HG02759 (cell line): ENCODE data around the gene STAT2.
"Not testable (repeated sequence)": the region's sequence is repeated elsewhere in the genome, so short reads cannot be mapped to it uniquely, and the experiment has no call there.

Experiments
- ATAC-seq: cut with Tn5 transposase; IDR thresholded peaks from one replicate; pipeline ENCODE4 v1.9.1; 2021; ENCODE audit warnings: mild to moderate bottlenecking, moderate library complexity; ENCODE audit not compliant: unreplicated experiment

Gene STAT2

GRCh38 chr12:56359851-56360767 is at the start of gene STAT2:
STAT2 (minus strand) TSS chr12:56360107; CDS start chr12:56356571, 3,536 bp downstream.
- peak; percentile 95 for ATAC-seq

- ATAC-seq, result no peak
Observed at GRCh38 chr12:56408799-56409417, 49.0 kb upstream of the STAT2 start.

GRCh38 chr12:56404227-56404626 is 44.3 kb upstream of the STAT2 start:
- not testable (repeated sequence) for ATAC-seq

GRCh38 chr12:56401612-56402011 is 41.7 kb upstream of the STAT2 start:
- ATAC-seq, result not testable (repeated sequence)

- not testable (repeated sequence) for ATAC-seq
Observed at GRCh38 chr12:56401125-56401524, 41.2 kb upstream of the STAT2 start.

GRCh38 chr12:56399466-56399865 is 39.6 kb upstream of the STAT2 start:
- not testable (repeated sequence) for ATAC-seq

- ATAC-seq, result no peak
Observed at GRCh38 chr12:56398324-56398723, 38.4 kb upstream of the STAT2 start.

- ATAC-seq, result no peak
Observed at GRCh38 chr12:56392331-56392730, 32.4 kb upstream of the STAT2 start.

- ATAC-seq, result no peak
Observed at GRCh38 chr12:56391721-56392120, 31.8 kb upstream of the STAT2 start.

- no peak for ATAC-seq
Observed at GRCh38 chr12:56389412-56389811, 29.5 kb upstream of the STAT2 start.

GRCh38 chr12:56387152-56387736 is 27.3 kb upstream of the STAT2 start:
- no peak for ATAC-seq

- ATAC-seq, result no peak
Observed at GRCh38 chr12:56385873-56386272, 26.0 kb upstream of the STAT2 start.

- ATAC-seq, result no peak
Observed at GRCh38 chr12:56382611-56383010, 22.7 kb upstream of the STAT2 start.

- ATAC-seq, result no peak
Observed at GRCh38 chr12:56377989-56378316, 18.0 kb upstream of the STAT2 start.

GRCh38 chr12:56377310-56377988 is 17.5 kb upstream of the STAT2 start:
- ATAC-seq, result no peak

- peak; percentile 78 for ATAC-seq
Observed at GRCh38 chr12:56375598-56376434, 15.9 kb upstream of the STAT2 start.

GRCh38 chr12:56374726-56375597 is 15.1 kb upstream of the STAT2 start:
- peak; percentile 40 for ATAC-seq

GRCh38 chr12:56373515-56373914 is 13.6 kb upstream of the STAT2 start:
- ATAC-seq, result no peak

- no peak for ATAC-seq
Observed at GRCh38 chr12:56366948-56367347, 7.0 kb upstream of the STAT2 start.
